ENCODE data around the gene USF2. TPM values are rescaled to one million over a fixed set of nuclear protein-coding genes. Genes with fewer than 3 reads are reported as not detected.

Gene USF2
- total RNA-seq, 1 experiment from 2014 or later, result 53.5 TPM

DNA sequence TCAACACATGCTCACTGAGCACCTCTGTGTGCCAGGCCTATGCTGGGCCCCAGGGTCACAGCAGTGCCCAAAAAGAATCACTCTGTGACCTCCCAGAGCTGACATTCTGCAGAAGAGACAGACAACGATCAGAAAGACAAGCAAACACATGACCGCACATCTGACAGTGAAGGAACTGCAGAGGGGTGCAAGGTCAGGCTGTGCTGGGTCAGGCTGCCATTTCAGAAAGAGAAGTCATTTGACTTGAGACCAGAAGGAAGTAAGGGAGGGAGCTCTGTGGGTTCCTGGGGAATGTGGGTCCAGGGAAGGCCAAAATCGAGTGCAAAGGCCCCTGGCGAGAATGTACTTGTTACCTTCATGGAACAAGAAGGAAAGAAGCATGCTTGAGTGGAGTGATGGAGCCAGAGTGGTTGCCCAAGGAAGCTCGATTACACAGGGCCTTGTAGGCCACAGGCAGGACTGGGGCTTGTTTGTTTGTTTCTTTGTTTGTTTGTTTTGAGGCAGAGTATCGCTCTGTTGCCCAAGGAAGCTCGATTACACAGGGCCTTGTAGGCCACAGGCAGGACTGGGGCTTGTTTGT lies 48.8 kb downstream of the USF2 start:
- DNase-seq (ENCODE audit: low spot score), result no peak

- peak; percentile 100 for DNase-seq (ENCODE audit: low spot score)
These were observed 50.1 kb downstream of the USF2 start for GRCh38 chr19:35318679-35319448.

- no peak for DNase-seq (ENCODE audit: low spot score)
These were observed 51.4 kb downstream of the USF2 start for GRCh38 chr19:35320065-35320713.

DNA sequence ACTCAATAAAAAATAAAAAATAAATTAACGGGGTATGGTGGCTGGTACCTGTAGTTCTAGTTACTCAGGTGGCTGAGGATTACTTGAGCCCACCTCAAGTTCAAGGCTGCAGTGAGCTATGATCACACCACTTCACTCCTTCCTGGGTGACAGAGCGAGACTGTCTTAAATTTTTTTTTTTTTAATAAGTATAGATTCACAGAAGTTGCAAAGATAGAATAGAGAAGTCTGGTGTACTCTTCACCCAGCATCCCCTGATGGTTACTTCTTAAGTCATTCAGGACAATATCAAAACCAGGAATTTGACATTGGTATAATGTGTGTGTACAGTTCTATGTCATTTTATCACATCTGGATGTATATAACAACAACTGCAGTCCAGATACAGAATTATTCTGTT lies 52.5 kb downstream of the USF2 start:
- DNase-seq (ENCODE audit: low spot score), result no peak

DNA sequence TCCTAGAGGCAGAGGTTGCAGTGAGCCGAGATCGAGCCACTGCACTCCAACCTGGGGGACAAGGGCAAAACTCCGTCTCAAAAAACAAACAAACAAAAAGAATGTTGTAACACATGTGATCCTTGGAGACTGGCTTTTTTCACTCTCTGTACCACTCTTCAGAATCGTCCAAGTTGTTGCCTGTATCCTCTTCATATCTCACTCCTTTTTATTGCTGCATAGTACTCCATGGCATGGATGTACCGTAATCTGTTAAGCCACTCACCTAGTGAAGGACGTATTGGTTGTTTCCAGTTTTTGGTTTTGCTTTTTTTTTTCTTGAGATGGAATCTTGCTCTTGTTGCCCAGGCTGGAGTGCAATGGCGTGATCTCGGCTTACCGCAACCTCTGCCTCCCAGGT lies 53.3 kb downstream of the USF2 start:
- no peak for DNase-seq (ENCODE audit: low spot score)

DNA sequence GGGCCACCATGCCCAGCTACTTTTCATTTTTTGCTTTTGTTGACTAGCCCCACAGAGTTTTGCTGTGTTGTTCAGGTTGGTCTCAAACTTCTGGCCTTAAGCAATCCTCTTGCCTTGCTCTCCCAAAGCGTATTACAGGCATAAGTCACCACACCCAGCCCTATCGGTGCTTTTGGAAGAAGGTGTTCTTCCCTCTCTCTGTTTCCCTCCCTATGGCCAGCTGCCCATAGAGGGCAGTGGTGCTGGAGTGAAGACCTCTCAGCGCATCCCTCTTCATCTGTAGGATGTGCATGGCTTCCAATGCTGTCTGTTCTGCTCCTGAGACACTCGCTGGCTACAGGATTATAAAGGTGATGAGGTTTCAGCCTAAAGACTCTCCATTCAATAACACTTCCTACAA lies 58.9 kb downstream of the USF2 start:
- no peak for DNase-seq (ENCODE audit: low spot score)

GRCh38 chr19:35328851-35329285 lies 60.1 kb downstream of the USF2 start, which contains the start of gene CD22:
Gene CD22, plus strand, starts transcription at chr19:35329187. Its CDS starts 2,854 bp downstream, at chr19:35332041.
- DNase-seq (ENCODE audit: low spot score), result no peak

DNA sequence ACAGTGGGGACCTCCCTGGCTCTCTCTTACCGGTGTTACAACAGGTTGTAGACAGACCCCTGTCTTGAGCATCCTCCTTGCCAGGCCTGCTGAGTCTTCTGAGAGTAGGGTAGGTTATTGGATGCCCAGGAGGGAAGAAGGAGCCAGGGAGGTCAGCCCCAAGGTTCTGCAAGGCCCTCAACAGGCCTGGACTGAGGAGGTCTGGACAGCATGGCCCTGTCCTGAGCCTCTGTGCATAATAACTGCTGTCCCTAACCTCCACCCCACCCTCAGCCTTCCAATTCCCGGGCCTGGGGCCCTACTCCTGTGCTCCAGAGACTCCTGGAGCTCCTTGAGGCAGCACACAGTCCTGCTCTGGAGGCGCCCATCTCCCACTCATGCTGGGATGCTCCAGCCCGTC lies 60.6 kb downstream of the USF2 start:
- no peak for DNase-seq (ENCODE audit: low spot score)

Other genes starting within 250 kb of the USF2 start
- 8.5 and 10.8 TPM in 2 replicates for gene SCN1B, start 238.5 kb upstream of the USF2 start, total RNA-seq (2014; rRNA removed; shearing (Covaris generic))
- gene HPN, start 227.2 kb upstream of the USF2 start, total RNA-seq (2014; rRNA removed; shearing (Covaris generic)), result not detected in 2 replicates
- 4.8 TPM in 1 of 2 replicates, not detected in the other for gene FXYD3, start 153.1 kb upstream of the USF2 start, total RNA-seq (2014; rRNA removed; shearing (Covaris generic))
- gene LGI4, start 133.9 kb upstream of the USF2 start, total RNA-seq (2014; rRNA removed; shearing (Covaris generic)), result 0.43 TPM in 1 of 2 replicates, not detected in the other
- not detected in 2 replicates for gene FXYD1, start 130.1 kb upstream of the USF2 start, total RNA-seq (2014; rRNA removed; shearing (Covaris generic))
- gene FXYD7, start 125.7 kb upstream of the USF2 start, total RNA-seq (2014; rRNA removed; shearing (Covaris generic)), result not detected in 2 replicates
- 93.9 and 103 TPM in 2 replicates for gene FXYD5, start 114.2 kb upstream of the USF2 start, total RNA-seq (2014; rRNA removed; shearing (Covaris generic))
- gene FAM187B, start 40.2 kb upstream of the USF2 start, total RNA-seq (2014; rRNA removed; shearing (Covaris generic)), result not detected in 2 replicates
- gene LSR, start 20.0 kb upstream of the USF2 start, total RNA-seq (2014; rRNA removed; shearing (Covaris generic)), result 0.69 and 1.1 TPM in 2 replicates
- gene HAMP, start 13.6 kb downstream of the USF2 start, total RNA-seq (2014; rRNA removed; shearing (Covaris generic)), result not detected in 2 replicates
- gene MAG, start 23.2 kb downstream of the USF2 start, total RNA-seq (2014; rRNA removed; shearing (Covaris generic)), result not detected in 2 replicates
- gene CD22, start 60.2 kb downstream of the USF2 start, total RNA-seq (2014; rRNA removed; shearing (Covaris generic)), result 3.4 and 7.6 TPM in 2 replicates
- not detected in 2 replicates for gene FFAR1, start 78.9 kb downstream of the USF2 start, total RNA-seq (2014; rRNA removed; shearing (Covaris generic))
- not detected in 2 replicates for gene FFAR3, start 89.5 kb downstream of the USF2 start, total RNA-seq (2014; rRNA removed; shearing (Covaris generic))
- gene GPR42, start 102.1 kb downstream of the USF2 start, total RNA-seq (2014; rRNA removed; shearing (Covaris generic)), result not detected in 2 replicates
- not detected in 2 replicates for gene FFAR2, start 179.3 kb downstream of the USF2 start, total RNA-seq (2014; rRNA removed; shearing (Covaris generic))
- gene KRTDAP, start 221.5 kb downstream of the USF2 start, total RNA-seq (2014; rRNA removed; shearing (Covaris generic)), result not detected in 2 replicates
- gene DMKN, start 244.7 kb downstream of the USF2 start, total RNA-seq (2014; rRNA removed; shearing (Covaris generic)), result 4.0 and 4.4 TPM in 2 replicates

Measured in A172 (cell line).